Measurements from ENCODE around the gene CACNG3. TPM values are rescaled to one million over a fixed set of nuclear protein-coding genes. Genes with fewer than 3 reads are reported as not detected.

CACNG3 gene
- total and polyA plus RNA-seq, 2 of the 13 experiments (the other 11 are each of a cell fraction or from before 2014, with no cell fraction given), result not detected

DNA sequence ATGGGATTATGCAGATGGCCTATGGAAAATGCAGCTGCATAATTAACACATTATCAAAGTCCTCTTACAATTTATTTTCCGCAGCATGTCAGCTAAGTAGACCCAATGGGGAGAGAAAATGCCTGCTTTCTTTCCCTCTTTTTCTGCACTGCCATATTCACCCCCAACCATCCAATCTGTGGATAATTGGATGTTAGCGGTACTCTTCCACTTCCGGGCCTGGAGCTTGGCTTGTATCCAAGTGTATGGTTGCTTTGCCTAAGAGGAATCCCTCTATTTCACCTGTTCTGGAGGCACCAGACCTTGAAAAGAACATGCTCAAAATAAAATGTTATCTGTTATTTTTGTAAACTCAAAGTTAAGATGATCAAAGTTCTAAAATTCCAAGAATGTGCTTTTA, 41.1 kb upstream of the CACNG3 start:
- no peak for FAIRE-seq
- no peak for TF ChIP-seq LCORL (IDR thresholded peaks at IDR 0.05)
- no peak for TF ChIP-seq LCORL (CRISPR knock-in tag; IDR thresholded peaks at IDR 0.05)
- no peak for TF ChIP-seq KDM1A (CRISPR knock-in tag; IDR thresholded peaks at IDR 0.05)
- TF ChIP-seq, protein P1, sequence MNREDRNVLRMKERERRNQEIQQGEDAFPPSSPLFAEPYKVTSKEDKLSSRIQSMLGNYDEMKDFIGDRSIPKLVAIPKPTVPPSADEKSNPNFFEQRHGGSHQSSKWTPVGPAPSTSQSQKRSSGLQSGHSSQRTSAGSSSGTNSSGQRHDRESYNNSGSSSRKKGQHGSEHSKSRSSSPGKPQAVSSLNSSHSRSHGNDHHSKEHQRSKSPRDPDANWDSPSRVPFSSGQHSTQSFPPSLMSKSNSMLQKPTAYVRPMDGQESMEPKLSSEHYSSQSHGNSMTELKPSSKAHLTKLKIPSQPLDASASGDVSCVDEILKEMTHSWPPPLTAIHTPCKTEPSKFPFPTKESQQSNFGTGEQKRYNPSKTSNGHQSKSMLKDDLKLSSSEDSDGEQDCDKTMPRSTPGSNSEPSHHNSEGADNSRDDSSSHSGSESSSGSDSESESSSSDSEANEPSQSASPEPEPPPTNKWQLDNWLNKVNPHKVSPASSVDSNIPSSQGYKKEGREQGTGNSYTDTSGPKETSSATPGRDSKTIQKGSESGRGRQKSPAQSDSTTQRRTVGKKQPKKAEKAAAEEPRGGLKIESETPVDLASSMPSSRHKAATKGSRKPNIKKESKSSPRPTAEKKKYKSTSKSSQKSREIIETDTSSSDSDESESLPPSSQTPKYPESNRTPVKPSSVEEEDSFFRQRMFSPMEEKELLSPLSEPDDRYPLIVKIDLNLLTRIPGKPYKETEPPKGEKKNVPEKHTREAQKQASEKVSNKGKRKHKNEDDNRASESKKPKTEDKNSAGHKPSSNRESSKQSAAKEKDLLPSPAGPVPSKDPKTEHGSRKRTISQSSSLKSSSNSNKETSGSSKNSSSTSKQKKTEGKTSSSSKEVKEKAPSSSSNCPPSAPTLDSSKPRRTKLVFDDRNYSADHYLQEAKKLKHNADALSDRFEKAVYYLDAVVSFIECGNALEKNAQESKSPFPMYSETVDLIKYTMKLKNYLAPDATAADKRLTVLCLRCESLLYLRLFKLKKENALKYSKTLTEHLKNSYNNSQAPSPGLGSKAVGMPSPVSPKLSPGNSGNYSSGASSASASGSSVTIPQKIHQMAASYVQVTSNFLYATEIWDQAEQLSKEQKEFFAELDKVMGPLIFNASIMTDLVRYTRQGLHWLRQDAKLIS (CRISPR knock-in tag; IDR thresholded peaks at IDR 0.05), result no peak
- no peak for TF ChIP-seq HOXA9 (CRISPR knock-in tag; IDR thresholded peaks at IDR 0.05; ENCODE audit: borderline replicate concordance)
- TF ChIP-seq, protein P2, sequence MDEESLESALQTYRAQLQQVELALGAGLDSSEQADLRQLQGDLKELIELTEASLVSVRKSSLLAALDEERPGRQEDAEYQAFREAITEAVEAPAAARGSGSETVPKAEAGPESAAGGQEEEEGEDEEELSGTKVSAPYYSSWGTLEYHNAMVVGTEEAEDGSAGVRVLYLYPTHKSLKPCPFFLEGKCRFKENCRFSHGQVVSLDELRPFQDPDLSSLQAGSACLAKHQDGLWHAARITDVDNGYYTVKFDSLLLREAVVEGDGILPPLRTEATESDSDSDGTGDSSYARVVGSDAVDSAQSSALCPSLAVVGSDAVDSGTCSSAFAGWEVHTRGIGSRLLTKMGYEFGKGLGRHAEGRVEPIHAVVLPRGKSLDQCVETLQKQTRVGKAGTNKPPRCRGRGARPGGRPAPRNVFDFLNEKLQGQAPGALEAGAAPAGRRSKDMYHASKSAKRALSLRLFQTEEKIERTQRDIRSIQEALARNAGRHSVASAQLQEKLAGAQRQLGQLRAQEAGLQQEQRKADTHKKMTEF (CRISPR knock-in tag; IDR thresholded peaks at IDR 0.05), result no peak
- TF ChIP-seq HNRNPK (IDR thresholded peaks at IDR 0.05; ENCODE audit: low read depth, low read length, poor library complexity, severe bottlenecking), result no peak
- no peak for TF ChIP-seq TCF7L2 (IDR thresholded peaks at IDR 0.05; ENCODE audit: low read depth, low read length)
- TF ChIP-seq AGO1 (IDR thresholded peaks at IDR 0.05; ENCODE audit: low read depth, low read length, poor library complexity, severe bottlenecking), result no peak
- TF ChIP-seq, protein P3, sequence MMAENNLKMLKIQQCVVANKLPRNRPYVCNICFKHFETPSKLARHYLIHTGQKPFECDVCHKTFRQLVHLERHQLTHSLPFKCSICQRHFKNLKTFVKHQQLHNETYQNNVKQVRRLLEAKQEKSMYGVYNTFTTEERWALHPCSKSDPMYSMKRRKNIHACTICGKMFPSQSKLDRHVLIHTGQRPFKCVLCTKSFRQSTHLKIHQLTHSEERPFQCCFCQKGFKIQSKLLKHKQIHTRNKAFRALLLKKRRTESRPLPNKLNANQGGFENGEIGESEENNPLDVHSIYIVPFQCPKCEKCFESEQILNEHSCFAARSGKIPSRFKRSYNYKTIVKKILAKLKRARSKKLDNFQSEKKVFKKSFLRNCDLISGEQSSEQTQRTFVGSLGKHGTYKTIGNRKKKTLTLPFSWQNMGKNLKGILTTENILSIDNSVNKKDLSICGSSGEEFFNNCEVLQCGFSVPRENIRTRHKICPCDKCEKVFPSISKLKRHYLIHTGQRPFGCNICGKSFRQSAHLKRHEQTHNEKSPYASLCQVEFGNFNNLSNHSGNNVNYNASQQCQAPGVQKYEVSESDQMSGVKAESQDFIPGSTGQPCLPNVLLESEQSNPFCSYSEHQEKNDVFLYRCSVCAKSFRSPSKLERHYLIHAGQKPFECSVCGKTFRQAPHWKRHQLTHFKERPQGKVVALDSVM (CRISPR knock-in tag; IDR thresholded peaks at IDR 0.05), result no peak
- TF ChIP-seq HMG20B (CRISPR knock-in tag; conservative IDR thresholded peaks at IDR 0.05), result no peak
- TF ChIP-seq ZNF441 (CRISPR knock-in tag; IDR thresholded peaks at IDR 0.05; ENCODE audit: borderline replicate concordance), result no peak
- no peak for TF ChIP-seq SRSF4 (IDR thresholded peaks at IDR 0.05; ENCODE audit: low read depth, low read length, poor library complexity, severe bottlenecking)
- POLR2A ChIA-PET, result no interaction called here

More for the DNA sequence above, 41.1 kb upstream of the CACNG3 start:
- 20% methylated on average over 3 of the region's 3 CpGs for WGBS (ENCODE audit: low lambda C conversion rate)
- CTCF ChIA-PET (ENCODE audit: low intra/inter-chr PET ratio, low total read pairs), result no interaction called here
- no TSS peak for BruUV-seq (replicated peaks)
- DNase-seq (ENCODE audit: low spot score) (no peak), ATAC-seq (no peak)
- Histone ChIP-seq H3K27ac (ENCODE audit: extremely low read length, insufficient read depth, low read length) (no peak overlapping the region), H3K9me3 (ENCODE audit: low read length) (no peaks in the 10 kb centered on the region), H3K4me3 (replicated peaks in 1 of 3; ENCODE audit: insufficient read depth in 1 of 3, low read depth in 2 of 3, low read length in 3 of 3) (no peak overlapping the region), H3K27me3 (ENCODE audit: control insufficient read depth in 1 of 2, insufficient read depth in 2 of 2, low read length in 2 of 2) (peaks cover 2 to 14% of the 10 kb centered on the region in 2 experiments; a peak in 3 of 5 replicates), H3K79me2 (ENCODE audit: insufficient read depth, low read length) (no peaks in the 10 kb centered on the region), H3K9ac (ENCODE audit: insufficient read depth, low read depth, low read length) (no peak overlapping the region), H4K20me1 (ENCODE audit: insufficient read depth, low read length) (no peaks in the 10 kb centered on the region), H2AFZ (ENCODE audit: low read length) (no peak overlapping the region), H3K36me3 (replicated peaks in 1 of 2; ENCODE audit: control insufficient read depth in 1 of 2, insufficient read depth in 2 of 2, low read length in 2 of 2) (no peaks in the 10 kb centered on the region), H3K4me1 (ENCODE audit: insufficient read depth, low read length) (no peaks in the 10 kb centered on the region), H3K4me2 (ENCODE audit: low read depth, low read length) (no peak overlapping the region)
- in situ Hi-C loops (cut with HindIII; ENCODE audit: extremely low pct_ligation_motif_present, low pct_unique_long_range_greater_than_20kb) (no loop called here), intact Hi-C loops (cut with micrococcal nuclease; ENCODE audit: unreplicated experiment) (no loop called here)
